Choroid plexus epithelial cell (primary cell): ENCODE measurements around the gene SETBP1.

Experiments
- DNase-seq: peaks from one replicate; pipeline ENCODE4 v3.0.0-alpha.2; 2010; ENCODE audit warnings: low read depth
- H3K4me3 ChIP-seq: 2 replicates; pipeline ENCODE4 v1.5.1; 2011; ENCODE audit warnings: low read depth, mild to moderate bottlenecking, control low read depth, low read length, moderate library complexity
- CTCF ChIP-seq: conservative IDR thresholded peaks from 2 replicates; pipeline ENCODE4 v1.5.1; 2011; ENCODE audit warnings: low read depth, mild to moderate bottlenecking, control low read depth, inconsistent platforms, low read length, moderate library complexity

Gene SETBP1

GRCh38 chr18:44730803-44731529 is 50.3 kb downstream of the SETBP1 start:
- no peak for TF ChIP-seq CTCF
- no peak for DNase-seq
- no peak overlapping the region for H3K4me3 ChIP-seq

- no peak overlapping the region for H3K4me3 ChIP-seq
- DNase-seq: no peak
- no peak for TF ChIP-seq CTCF
Observed at GRCh38 chr18:44731530-44732237, 51.0 kb downstream of the SETBP1 start.

- no peak for DNase-seq
- no peak for TF ChIP-seq CTCF
- H3K4me3 ChIP-seq: no peak overlapping the region
Observed at GRCh38 chr18:44732238-44732563, 51.5 kb downstream of the SETBP1 start.

GRCh38 chr18:44732599-44732998 is 51.9 kb downstream of the SETBP1 start:
- no peak for DNase-seq
- no peak for TF ChIP-seq CTCF
- H3K4me3 ChIP-seq: no peak overlapping the region

- no peak overlapping the region for H3K4me3 ChIP-seq
- no peak for TF ChIP-seq CTCF
- peak; percentile 73 for DNase-seq
Observed at GRCh38 chr18:44733069-44733753, 52.5 kb downstream of the SETBP1 start.

- no peak for DNase-seq
- no peak overlapping the region for H3K4me3 ChIP-seq
- TF ChIP-seq CTCF: no peak
Observed at GRCh38 chr18:44733754-44734465, 53.2 kb downstream of the SETBP1 start.
